NCI-H2171 treated with DMSO at 0.1 percent for 48 hours (cell line): ENCODE measurements around the gene COA3.
"Not testable (repeated sequence)": the region's sequence is repeated elsewhere in the genome, so short reads cannot be mapped to it uniquely, and the experiment has no call there.

Experiments used
- DNase-seq: peaks from one replicate; lab custom pipeline; 2025; lab: John Stamatoyannopoulos, UW

COA3 gene

GRCh38 chr17:42781639-42782165, 16.8 kb downstream of the COA3 start:
- no peak for DNase-seq

- no peak for DNase-seq
These were observed 17.5 kb downstream of the COA3 start for GRCh38 chr17:42780851-42781638.

- DNase-seq: no peak
These were observed 18.3 kb downstream of the COA3 start, which contains the start of gene WNK4 for GRCh38 chr17:42779936-42780850. Gene WNK4, plus strand, starts transcription at chr17:42780610. Its CDS starts 89 bp downstream, at chr17:42780699.

GRCh38 chr17:42779304-42779935, 19.1 kb downstream of the COA3 start:
- no peak for DNase-seq

GRCh38 chr17:42778570-42778969, 19.9 kb downstream of the COA3 start:
- DNase-seq: no peak

- no peak for DNase-seq
These were observed 22.9 kb downstream of the COA3 start for GRCh38 chr17:42775534-42776098.

- DNase-seq: no peak
These were observed 24.3 kb downstream of the COA3 start for GRCh38 chr17:42774066-42774745.

GRCh38 chr17:42773290-42774035, 25.0 kb downstream of the COA3 start, which contains the start of gene VPS25:
Gene VPS25, plus strand, starts transcription at chr17:42773449. Its CDS starts 27 bp downstream, at chr17:42773476.
- peak; percentile 86 for DNase-seq

- DNase-seq: no peak
These were observed 25.6 kb downstream of the COA3 start for GRCh38 chr17:42772945-42773289.

- DNase-seq: not testable (repeated sequence)
These were observed 28.5 kb downstream of the COA3 start for GRCh38 chr17:42769964-42770363.

- not testable (repeated sequence) for DNase-seq
These were observed 30.5 kb downstream of the COA3 start for GRCh38 chr17:42768006-42768405.

- DNase-seq: no peak
These were observed 31.0 kb downstream of the COA3 start for GRCh38 chr17:42767512-42767911.

- DNase-seq: no peak
These were observed 32.4 kb downstream of the COA3 start for GRCh38 chr17:42766124-42766523.

- no peak for DNase-seq
These were observed 36.9 kb downstream of the COA3 start for GRCh38 chr17:42761638-42762037.

GRCh38 chr17:42760652-42761581, 37.6 kb downstream of the COA3 start, which contains the start of gene RAMP2:
Gene RAMP2, plus strand, starts transcription at chr17:42761227. Its CDS starts 35 bp downstream, at chr17:42761262.
- peak; percentile 16 for DNase-seq

GRCh38 chr17:42759982-42760651, 38.4 kb downstream of the COA3 start:
- DNase-seq: no peak

- no peak for DNase-seq
These were observed 43.7 kb downstream of the COA3 start for GRCh38 chr17:42754782-42755181.

- DNase-seq: no peak
These were observed 46.9 kb downstream of the COA3 start for GRCh38 chr17:42751628-42752027.
